Colon (tissue), 2 donors: ENCODE data around the gene CCDC9B.

ENCODE experiments used
- FAIRE-seq: peaks from 2 replicates; lab custom pipeline; 2012; peaks lifted over from hg19 to GRCh38; lab: Jason Lieb, UNC
- donor health status: control.
- donor health status: control.

Gene CCDC9B

GRCh38 chr15:40340740-40341400 lies at the start of gene CCDC9B:
TSS of gene CCDC9B (minus strand) at chr15:40340939. CDS start at chr15:40340819, 120 bp downstream.
- FAIRE-seq, result no peak

GRCh38 chr15:40389824-40390595 lies 49.3 kb upstream of the CCDC9B start:
- no peak for FAIRE-seq

- no peak for FAIRE-seq
These were observed 48.4 kb upstream of the CCDC9B start for GRCh38 chr15:40388941-40389823.

DNA sequence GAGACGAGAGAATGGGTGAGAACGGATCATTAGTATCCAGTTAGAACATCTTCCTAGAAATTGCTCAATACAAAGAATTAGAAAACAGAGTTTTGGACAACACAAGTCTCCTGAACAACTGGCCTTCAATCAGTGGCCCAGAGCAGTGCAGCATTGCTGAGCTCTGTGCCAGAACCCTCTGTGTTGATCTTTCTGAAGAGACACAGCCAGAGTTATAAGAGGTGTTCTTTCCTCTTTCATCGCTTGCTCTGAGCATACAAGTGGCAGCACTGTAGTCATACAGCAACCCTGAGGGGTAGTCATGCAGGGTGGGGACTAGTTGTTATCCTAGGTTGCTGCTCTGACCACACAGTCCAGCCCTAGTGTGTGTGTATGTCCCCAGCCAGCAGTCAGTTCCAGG lies 45.7 kb upstream of the CCDC9B start:
- no peak for FAIRE-seq

GRCh38 chr15:40382580-40383456 lies 42.1 kb upstream of the CCDC9B start, which contains the start of gene KNSTRN:
TSS of gene KNSTRN (plus strand) at chr15:40382721. CDS start at chr15:40382836, 115 bp downstream.
- FAIRE-seq, result no peak

GRCh38 chr15:40381818-40382529 lies 41.2 kb upstream of the CCDC9B start:
- no peak for FAIRE-seq

DNA sequence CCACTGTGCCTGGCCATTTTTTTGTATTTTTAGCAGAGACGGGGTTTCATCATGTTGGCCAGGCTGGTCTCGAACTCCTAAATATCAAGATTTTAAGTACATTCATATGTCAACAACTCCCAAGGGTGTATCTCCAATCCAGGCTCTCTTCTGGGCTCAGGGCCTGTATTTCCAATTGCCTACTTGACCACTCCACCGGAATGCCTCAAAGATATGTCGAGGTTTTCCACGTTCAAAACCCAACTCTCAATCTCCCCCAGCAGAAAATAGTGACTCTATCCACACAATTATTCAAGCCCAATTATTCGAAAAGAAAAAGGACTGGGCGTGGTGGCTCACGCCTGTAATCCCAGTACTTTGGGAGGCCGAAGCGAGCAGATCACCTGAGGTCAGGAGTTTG lies 39.9 kb upstream of the CCDC9B start:
- FAIRE-seq, result no peak

DNA sequence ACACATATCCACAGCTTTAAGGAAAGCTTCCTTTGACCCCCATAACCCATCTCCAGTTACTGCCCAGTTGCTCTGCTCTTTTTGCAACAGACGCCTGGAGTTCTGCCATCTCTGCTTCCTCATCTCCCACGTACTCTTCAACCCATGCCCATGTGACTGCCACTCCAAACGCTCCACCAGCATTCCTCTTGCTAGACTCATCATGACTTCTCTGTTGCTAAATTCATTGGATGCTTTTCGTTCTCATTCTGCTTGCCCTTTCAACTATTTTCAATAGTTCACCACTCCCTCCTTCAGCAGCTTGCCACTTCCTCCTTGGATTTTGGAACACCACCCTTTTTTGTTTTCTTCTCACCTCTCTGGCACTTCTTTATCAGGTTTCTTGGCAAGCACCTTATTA lies 39.1 kb upstream of the CCDC9B start:
- no peak for FAIRE-seq

DNA sequence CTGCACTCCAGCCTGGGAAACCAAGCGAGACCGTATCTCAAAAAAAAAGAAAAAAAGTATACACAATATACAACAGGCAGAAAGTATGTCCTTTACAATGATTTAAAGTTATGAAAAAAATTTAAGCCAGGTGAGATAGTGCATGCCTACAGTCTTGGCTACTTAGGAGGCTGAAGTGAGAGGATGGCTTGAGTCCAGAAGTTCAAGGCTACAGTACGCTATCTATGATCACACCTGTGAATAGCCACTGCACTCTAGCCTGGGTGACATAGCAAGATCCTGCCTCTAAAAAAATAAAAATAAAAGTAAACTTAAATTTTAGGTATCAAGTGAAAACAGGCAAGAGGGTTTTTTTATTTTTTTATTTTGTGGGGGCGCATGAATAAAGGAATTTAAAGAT lies 38.6 kb upstream of the CCDC9B start:
- no peak for FAIRE-seq

GRCh38 chr15:40377606-40378005 lies 36.9 kb upstream of the CCDC9B start:
- no peak for FAIRE-seq

GRCh38 chr15:40372981-40373380 lies 32.2 kb upstream of the CCDC9B start:
- FAIRE-seq, result no peak

GRCh38 chr15:40369971-40370370 lies 29.2 kb upstream of the CCDC9B start:
- FAIRE-seq, result no peak

- FAIRE-seq, result no peak
These were observed 28.7 kb upstream of the CCDC9B start for GRCh38 chr15:40369474-40369869.

DNA sequence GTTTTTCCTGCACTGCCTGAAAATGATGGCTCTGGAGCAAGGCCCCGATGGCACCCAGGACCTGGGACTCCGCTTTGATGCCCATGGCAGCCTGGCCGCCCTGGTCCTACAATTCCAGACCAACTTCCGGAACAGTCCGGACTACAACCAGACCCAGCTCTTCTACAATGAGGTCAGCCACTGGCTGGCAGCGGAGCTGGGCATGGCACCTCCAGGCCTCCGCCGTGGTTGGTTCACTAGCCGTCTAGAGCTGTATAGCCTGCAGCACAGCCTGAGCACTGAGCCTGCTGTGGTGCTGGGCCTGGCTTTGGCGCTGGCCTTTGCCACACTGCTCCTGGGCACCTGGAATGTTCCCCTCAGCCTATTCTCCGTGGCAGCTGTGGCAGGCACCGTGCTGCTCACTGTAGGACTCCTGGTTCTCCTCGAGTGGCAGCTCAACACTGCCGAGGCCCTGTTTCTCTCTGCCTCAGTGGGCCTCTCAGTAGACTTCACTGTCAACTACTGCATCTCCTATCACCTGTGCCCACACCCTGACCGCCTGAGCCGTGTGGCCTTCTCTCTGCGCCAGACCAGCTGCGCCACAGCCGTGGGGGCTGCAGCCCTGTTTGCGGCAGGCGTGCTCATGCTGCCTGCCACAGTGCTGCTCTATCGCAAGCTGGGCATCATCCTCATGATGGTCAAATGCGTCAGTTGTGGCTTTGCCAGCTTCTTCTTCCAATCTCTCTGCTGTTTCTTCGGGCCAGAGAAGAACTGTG lies 28.2 kb upstream of the CCDC9B start:
- no peak for FAIRE-seq

- no peak for FAIRE-seq
These were observed 27.2 kb upstream of the CCDC9B start for GRCh38 chr15:40367686-40368611.

GRCh38 chr15:40367371-40367685 lies 26.6 kb upstream of the CCDC9B start:
- no peak for FAIRE-seq

GRCh38 chr15:40366457-40367370 lies 26.0 kb upstream of the CCDC9B start:
- no peak for FAIRE-seq
